ENCODE data around the gene CFAP77. TPM values are rescaled to one million over a fixed set of nuclear protein-coding genes. Genes with fewer than 3 reads are reported as not detected.
A peak's percentile ranks its signal among the peaks of the same experiment; 100 is the strongest.

The CFAP77 gene
- total and polyA plus RNA-seq, 2 experiments from 2014 or later = not detected

- WGBS, 2 experiments (ENCODE audit: low coverage in 1 of 2, low lambda C conversion rate in 2 of 2, missing lambda C conversion rate in 2 of 2) = 16 to 21% methylated on average over 27 to 34 of the region's 37 CpGs
- in situ Hi-C loops (cut with MboI) = no loop called here
These were observed 173.0 kb downstream of the CFAP77 start for GRCh38 chr9:132582786-132583583.

DNA sequence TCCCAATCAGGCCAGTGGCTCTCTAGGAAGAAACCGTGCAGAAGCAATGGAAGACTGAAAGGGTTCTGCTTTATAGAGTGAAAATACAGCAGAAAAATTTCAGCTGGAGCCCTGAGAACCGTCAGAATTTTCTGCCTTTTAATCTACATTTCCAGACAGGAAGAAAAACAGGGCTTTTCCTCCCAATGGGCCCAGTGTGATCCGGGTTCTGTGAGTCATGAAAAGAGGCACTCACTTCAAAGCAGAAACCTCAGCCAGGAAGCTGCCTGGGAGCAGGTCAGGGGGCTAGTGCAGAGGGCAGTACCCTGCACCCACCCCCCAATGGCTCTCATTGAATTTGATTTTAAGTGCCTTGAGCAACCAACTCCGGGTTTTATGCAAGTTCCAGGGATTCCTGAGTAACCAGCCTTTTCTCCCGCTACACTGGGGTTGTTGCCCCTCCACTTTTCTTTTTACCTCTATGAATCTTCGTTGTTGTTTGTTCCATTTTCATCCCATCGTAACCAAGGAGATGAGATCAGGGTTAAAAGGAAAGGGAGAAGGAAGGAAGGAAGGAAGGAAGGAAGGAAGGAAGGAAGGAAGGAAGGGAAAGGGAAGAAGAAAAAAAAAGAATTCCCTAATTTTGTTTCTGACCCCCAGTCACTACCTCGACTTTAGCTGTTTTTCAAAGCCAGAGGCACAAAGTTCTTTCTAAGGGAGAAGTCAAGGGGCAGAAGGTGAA lies 173.7 kb downstream of the CFAP77 start:
- H3K27ac ChIP-seq = no peak overlapping the region
- no peaks in the 10 kb centered on the region for H3K79me2 ChIP-seq (ENCODE audit: insufficient read depth)
- in situ Hi-C loops (cut with MboI) = no loop called here
- TF ChIP-seq EZH2phosphoT487 (IDR thresholded peaks at IDR 0.05; ENCODE audit: insufficient read depth, low read depth) (no peak), EZH2 (IDR thresholded peaks at IDR 0.05; ENCODE audit: insufficient read depth, poor library complexity, severe bottlenecking) (no peak)
- no peaks in the 10 kb centered on the region for H3K9me2 ChIP-seq (ENCODE audit: insufficient read depth)
- no peak overlapping the region for H3K4me2 ChIP-seq (ENCODE audit: unreplicated experiment)
- H3K9me3 ChIP-seq (ENCODE audit: low read depth) = no peaks in the 10 kb centered on the region
- no peak overlapping the region for H3K4me3 ChIP-seq
- H3K4me1 ChIP-seq (ENCODE audit: insufficient read depth) = no peaks in the 10 kb centered on the region
- DNase-seq = no peak
- no peaks in the 10 kb centered on the region for H4K20me1 ChIP-seq (ENCODE audit: insufficient read depth)
- H3F3A ChIP-seq (ENCODE audit: insufficient read depth) = no peaks in the 10 kb centered on the region
- WGBS, 2 experiments (ENCODE audit: low coverage in 1 of 2, low lambda C conversion rate in 2 of 2, missing lambda C conversion rate in 2 of 2) = 4% methylated on average over 8 of the region's 8 CpGs
- no peak overlapping the region for H2AFZ ChIP-seq
- no peak overlapping the region for H3K9ac ChIP-seq
- H3K36me3 ChIP-seq (ENCODE audit: low read depth) = no peaks in the 10 kb centered on the region
- H3K27me3 ChIP-seq (replicated peaks; ENCODE audit: insufficient read depth) = peaks cover 91% of the 10 kb centered on the region

More at GRCh38 chr9:132582786-132583583, 173.0 kb downstream of the CFAP77 start:
- H3K79me2 ChIP-seq (ENCODE audit: insufficient read depth) = no peaks in the 10 kb centered on the region
- no peaks in the 10 kb centered on the region for H3K9me3 ChIP-seq (ENCODE audit: low read depth)
- peaks cover 91% of the 10 kb centered on the region for H3K27me3 ChIP-seq (replicated peaks; ENCODE audit: insufficient read depth)
- H3K9me2 ChIP-seq (ENCODE audit: insufficient read depth) = no peaks in the 10 kb centered on the region
- H3K4me3 ChIP-seq = no peak overlapping the region
- TF ChIP-seq EZH2phosphoT487 (IDR thresholded peaks at IDR 0.05; ENCODE audit: insufficient read depth, low read depth) (no peak), EZH2 (IDR thresholded peaks at IDR 0.05; ENCODE audit: insufficient read depth, poor library complexity, severe bottlenecking) (no peak)
- no peaks in the 10 kb centered on the region for H3K36me3 ChIP-seq (ENCODE audit: low read depth)
- H4K20me1 ChIP-seq (ENCODE audit: insufficient read depth) = no peaks in the 10 kb centered on the region
- H2AFZ ChIP-seq = no peak overlapping the region
- no peak overlapping the region for H3K27ac ChIP-seq
- no peaks in the 10 kb centered on the region for H3F3A ChIP-seq (ENCODE audit: insufficient read depth)
- H3K4me1 ChIP-seq (ENCODE audit: insufficient read depth) = no peaks in the 10 kb centered on the region
- H3K4me2 ChIP-seq (ENCODE audit: unreplicated experiment) = no peak overlapping the region
- DNase-seq = no peak
- H3K9ac ChIP-seq = no peak overlapping the region

DNA sequence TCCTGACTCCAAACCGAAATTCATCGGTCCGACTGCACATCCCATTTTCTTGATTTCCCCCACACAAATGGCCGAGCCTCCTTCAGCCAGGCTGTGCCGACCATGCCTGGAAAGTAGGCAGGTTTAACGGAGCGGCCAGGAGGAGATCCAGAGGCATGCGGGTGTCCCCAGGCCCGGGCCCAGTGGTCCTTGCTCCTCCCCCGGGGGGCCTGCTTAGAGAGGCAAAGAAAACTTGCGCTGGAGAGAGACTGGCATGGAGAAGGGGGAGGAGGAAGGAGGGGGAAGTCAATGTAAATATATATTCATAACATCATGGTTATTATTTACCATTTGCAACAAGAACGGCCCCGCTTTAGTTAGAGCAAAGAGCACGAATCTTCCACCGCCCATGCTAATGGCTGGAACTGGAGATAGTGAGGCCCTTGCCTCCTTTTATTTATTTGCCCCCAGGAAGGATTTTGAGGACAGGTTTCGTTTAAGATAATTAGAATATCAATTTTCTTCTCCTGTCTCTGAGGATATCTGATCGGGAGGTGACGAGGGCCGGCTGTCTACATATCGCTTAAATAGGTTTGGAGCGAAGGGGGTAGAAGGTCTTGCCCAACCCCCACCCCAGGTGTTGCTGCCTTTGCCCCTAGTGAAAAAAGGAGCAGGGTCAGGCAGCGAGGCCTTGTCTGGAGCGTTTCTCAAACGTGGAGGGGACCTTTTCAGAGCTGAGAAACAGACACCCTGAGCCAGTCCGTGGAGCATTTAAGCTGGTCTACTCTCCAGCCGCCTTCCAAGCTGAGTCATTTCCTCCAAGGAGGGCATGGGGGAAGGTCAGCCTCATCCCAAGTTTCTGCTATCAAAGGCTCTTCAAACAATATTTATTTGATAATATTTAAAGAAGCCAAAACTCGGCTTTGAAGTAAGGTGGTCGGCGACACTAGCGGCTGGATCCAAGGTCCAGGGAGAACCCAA lies 174.9 kb downstream of the CFAP77 start:
- Histone ChIP-seq H4K20me1 (ENCODE audit: insufficient read depth) (no peaks in the 10 kb centered on the region), H3F3A (ENCODE audit: insufficient read depth) (no peaks in the 10 kb centered on the region), H3K4me2 (ENCODE audit: unreplicated experiment) (no peak overlapping the region), H3K9me3 (ENCODE audit: low read depth) (no peaks in the 10 kb centered on the region), H3K27ac (no peak overlapping the region), H3K4me3 (no peak overlapping the region), H3K36me3 (ENCODE audit: low read depth) (no peaks in the 10 kb centered on the region), H3K27me3 (replicated peaks; ENCODE audit: insufficient read depth) (peaks cover 91% of the 10 kb centered on the region), H3K9me2 (ENCODE audit: insufficient read depth) (no peaks in the 10 kb centered on the region), H2AFZ (no peak overlapping the region), H3K79me2 (ENCODE audit: insufficient read depth) (no peaks in the 10 kb centered on the region), H3K9ac (no peak overlapping the region), H3K4me1 (ENCODE audit: insufficient read depth) (no peaks in the 10 kb centered on the region)
- peak; percentile 34 for DNase-seq
- WGBS, 2 experiments (ENCODE audit: low coverage in 1 of 2, low lambda C conversion rate in 2 of 2, missing lambda C conversion rate in 2 of 2) = 9 to 13% methylated on average over 30 of the region's 30 CpGs
- in situ Hi-C loops (cut with MboI) = no loop called here
- TF ChIP-seq EZH2phosphoT487 (IDR thresholded peaks at IDR 0.05; ENCODE audit: insufficient read depth, low read depth) (peak; percentile 32), EZH2 (IDR thresholded peaks at IDR 0.05; ENCODE audit: insufficient read depth, poor library complexity, severe bottlenecking) (no peak)
